Fibroblast of mammary gland (primary cell): ENCODE measurements around the gene ZNRF3.
"Not testable (repeated sequence)": the region's sequence is repeated elsewhere in the genome, so short reads cannot be mapped to it uniquely, and the experiment has no call there.

Experiments
- DNase-seq: peaks from one replicate; pipeline ENCODE4 v3.0.0-alpha.2; 2010; ENCODE audit warnings: low read depth
- H3K4me3 ChIP-seq: 2 replicates; pipeline ENCODE4 v1.5.1; 2011; ENCODE audit warnings: low read depth, mild to moderate bottlenecking, low read length, moderate library complexity; ENCODE audit not compliant: control insufficient read depth
- CTCF ChIP-seq: conservative IDR thresholded peaks from 2 replicates; pipeline ENCODE4 v1.5.1; 2011; ENCODE audit warnings: low read depth, low read length, inconsistent platforms; ENCODE audit not compliant: control insufficient read depth, insufficient read depth

Gene ZNRF3

DNA sequence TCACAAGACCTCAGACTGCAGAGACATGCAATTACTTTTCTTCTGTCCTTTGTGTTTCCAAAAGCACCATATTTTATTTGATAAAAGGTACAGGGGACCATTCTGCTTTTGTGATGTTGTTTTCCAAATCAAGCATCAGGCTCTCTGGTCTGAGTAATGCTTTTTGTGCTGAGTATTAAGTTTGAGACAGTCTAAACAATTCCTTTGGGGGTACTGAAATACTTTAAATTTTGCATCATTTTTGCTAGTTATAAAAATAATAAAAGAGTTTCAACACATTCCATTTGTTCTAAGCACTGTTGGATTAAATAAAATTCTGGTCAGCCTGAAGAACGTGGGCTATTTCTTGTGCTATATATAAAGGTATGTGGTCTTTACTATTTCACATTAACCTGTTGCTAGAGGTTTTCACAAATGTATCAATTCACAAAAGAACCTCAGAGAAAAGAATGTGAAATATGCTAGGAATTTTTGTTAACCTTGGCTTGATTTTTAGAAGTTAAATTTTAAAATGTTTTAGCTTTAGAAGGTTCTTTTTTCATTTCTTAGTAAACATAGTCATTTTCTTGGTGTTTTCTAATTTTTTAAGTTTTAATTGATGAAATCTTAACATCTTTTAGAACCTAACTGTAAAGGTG is 116.7 kb downstream of the ZNRF3 start:
- DNase-seq: no peak
- no peak for TF ChIP-seq CTCF
- no peak overlapping the region for H3K4me3 ChIP-seq

GRCh38 chr22:29000641-29001040 is 117.3 kb downstream of the ZNRF3 start:
- DNase-seq: no peak
- no peak for TF ChIP-seq CTCF
- no peak overlapping the region for H3K4me3 ChIP-seq

DNA sequence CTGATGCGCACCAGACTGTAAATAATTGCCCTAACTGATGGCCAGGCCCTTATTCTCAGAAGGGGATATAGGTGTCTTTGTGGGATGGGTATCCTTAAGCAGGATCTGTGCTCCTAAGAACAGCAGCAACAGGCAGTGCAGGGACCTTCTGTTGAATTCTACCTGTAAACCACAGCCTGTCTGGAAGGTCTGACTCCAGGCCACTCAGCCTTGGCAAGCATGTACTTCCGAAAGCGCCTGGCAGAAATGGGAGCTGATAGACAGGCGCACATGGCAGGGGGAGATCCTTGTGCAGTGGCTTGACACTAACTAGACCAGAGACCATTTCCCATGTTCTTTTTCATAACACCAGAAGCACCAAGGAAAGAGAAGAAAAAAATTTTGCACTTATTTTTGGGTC is 119.2 kb downstream of the ZNRF3 start:
- no peak for TF ChIP-seq CTCF
- no peak overlapping the region for H3K4me3 ChIP-seq
- DNase-seq: no peak

DNA sequence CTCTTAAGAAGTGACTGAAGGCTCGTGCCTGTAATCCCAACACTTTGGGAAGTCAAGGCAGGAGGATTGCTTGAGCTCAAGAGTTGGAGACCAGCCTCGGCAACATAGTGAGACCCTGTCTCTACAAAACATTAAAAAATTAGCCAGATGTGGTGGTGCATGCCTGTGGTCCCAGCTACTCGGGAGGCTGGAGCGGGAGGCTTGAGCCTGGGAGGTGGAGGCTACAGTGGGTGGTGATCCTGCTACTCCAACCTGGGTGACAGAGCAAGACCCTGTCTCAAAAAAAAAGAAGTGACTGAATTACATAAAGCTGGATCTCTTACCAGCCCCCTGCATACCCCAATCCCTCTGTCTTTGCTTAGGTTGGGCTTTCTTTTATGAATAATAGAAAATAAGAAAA is 120.2 kb downstream of the ZNRF3 start:
- DNase-seq: no peak
- no peak for TF ChIP-seq CTCF
- H3K4me3 ChIP-seq: no peak overlapping the region

DNA sequence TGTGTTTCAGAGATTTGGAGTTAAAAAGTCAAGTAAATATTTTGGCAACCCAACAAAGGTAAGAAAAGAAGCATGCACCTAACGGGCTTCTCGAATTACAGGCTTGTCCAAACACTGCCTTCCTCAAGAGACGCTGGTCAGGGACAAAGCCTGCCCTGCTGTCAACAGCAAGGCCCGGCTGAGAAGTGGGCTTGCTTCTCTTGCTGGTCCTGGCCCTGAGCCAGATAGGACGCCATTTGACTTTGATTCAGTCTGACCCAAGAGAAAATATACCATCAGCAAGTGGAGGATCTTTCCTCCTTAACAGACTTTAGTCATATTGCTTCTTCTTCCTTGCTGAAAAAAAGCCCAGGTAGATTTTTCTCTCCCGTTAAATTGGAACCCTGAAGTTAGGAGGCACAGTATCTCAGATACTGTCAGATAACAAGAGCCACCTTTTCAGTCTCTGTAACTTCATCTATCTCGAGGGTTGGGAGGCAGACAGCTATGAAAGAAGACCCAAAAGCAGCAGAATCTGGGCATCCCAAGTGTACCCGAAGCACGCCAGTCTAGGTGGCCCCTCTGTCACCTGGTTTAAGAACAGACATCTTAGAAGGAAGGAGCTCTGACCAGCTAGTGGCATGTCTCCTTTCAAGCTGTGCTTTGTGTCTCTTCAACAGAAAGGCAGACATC is 120.7 kb downstream of the ZNRF3 start:
- H3K4me3 ChIP-seq: no peak overlapping the region
- TF ChIP-seq CTCF: no peak
- no peak for DNase-seq

DNA sequence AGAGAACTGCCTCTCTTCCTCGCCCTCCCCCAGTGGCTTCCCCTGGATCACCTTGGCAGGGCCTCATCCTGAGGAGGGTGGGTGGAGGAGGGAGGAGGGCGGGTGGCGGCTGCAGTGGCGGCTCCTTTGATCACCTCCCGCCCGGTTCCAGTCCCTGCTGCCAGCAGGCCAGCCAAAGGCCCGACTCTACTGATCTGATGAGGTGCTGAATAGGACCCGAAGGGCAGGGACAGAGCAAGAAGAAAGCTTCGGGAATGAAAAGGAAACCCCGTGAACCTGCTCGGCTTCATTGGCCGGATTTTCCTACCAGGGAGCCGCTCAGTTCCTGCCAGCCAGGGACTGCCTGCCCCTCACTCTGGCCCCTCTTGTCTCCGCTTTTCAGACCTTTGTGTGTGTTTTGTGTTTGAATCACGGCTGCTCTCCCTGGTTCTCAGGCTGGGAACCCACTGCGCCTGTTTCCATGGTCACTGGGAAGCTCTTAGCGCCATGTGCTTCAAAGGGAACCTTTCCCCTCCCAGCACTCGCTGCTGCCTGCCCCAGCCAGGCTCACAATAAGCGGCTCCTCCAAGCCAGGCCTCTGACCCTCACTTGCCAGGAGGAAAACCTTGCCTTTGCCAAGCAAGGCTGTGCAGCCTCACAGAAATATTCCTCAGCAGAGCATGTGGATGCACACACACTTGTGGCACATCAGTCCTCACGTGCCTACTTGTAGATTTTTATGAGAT is 121.4 kb downstream of the ZNRF3 start:
- no peak overlapping the region for H3K4me3 ChIP-seq
- no peak for TF ChIP-seq CTCF
- DNase-seq: no peak

DNA sequence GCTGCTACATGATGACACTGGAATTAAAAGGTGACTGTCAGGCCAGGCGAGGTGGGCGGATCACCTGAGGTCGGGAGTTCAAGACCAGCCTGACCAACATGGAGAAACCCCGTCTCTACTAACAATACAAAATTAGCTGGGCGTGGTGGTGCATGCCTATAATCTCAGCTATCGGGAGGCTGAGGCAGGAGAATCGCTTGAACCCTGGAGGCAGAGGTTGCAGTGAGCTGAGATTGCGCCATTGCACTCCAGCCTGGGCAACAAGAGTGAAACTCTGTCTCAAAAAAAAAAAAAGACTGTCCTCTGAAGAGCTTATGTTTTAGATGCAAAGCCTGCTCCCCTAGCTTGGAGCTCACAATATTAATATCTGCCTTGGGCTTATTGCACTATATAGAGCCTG is 122.4 kb downstream of the ZNRF3 start:
- not testable (repeated sequence) for DNase-seq, H3K4me3 ChIP-seq
